HepG2 (cell line): Measurements from ENCODE around the gene TOB2. TPM values are rescaled to one million over a fixed set of nuclear protein-coding genes. Genes with fewer than 3 reads are reported as not detected.

Experiments used
- AHDC1 ChIP-seq: sonication (generic); formaldehyde crosslinking; IDR thresholded peaks from 2 replicates; pipeline ENCODE4 v1.5.1; 2020; ENCODE audit warnings: mild to moderate bottlenecking, missing genetic modification reagents, borderline replicate concordance
- ATF3 ChIP-seq: sonication (generic); formaldehyde crosslinking; IDR thresholded peaks from 2 replicates; pipeline ENCODE4 v1.4.0; 2020; ENCODE audit warnings: missing genetic modification reagents
- CREBL2 ChIP-seq: sonication (generic); formaldehyde crosslinking; IDR thresholded peaks from 2 replicates; pipeline ENCODE4 v1.8.1; 2023; ENCODE audit warnings: missing genetic modification reagents, mild to moderate bottlenecking, borderline replicate concordance
- FOXP4 ChIP-seq: sonication (generic); formaldehyde crosslinking; IDR thresholded peaks from 2 replicates; pipeline ENCODE4 v1.4.0; 2020; ENCODE audit warnings: missing genetic modification reagents
- HOXA7 ChIP-seq: sonication (generic); formaldehyde crosslinking; IDR thresholded peaks from 2 replicates; pipeline ENCODE4 v1.8.1; 2022; ENCODE audit warnings: mild to moderate bottlenecking, missing genetic modification reagents, moderate library complexity
- MLXIP ChIP-seq: sonication (generic); formaldehyde crosslinking; IDR thresholded peaks from 2 replicates; pipeline ENCODE4 v1.9.0; 2021; ENCODE audit warnings: missing genetic modification reagents, borderline replicate concordance
- MTA1 ChIP-seq: sonication (generic); formaldehyde crosslinking; IDR thresholded peaks from 2 replicates; pipeline ENCODE4 v1.4.0; 2020; ENCODE audit warnings: missing genetic modification reagents, mild to moderate bottlenecking, borderline replicate concordance
- MTERF4 ChIP-seq: sonication (generic); formaldehyde crosslinking; IDR thresholded peaks from 2 replicates; pipeline ENCODE4 v1.8.0; 2023; ENCODE audit warnings: mild to moderate bottlenecking, missing genetic modification reagents
- NFKB2 ChIP-seq: sonication (generic); formaldehyde crosslinking; IDR thresholded peaks from 2 replicates; pipeline ENCODE4 v1.4.0; 2020; ENCODE audit warnings: missing genetic modification reagents, borderline replicate concordance
- NPAS2 ChIP-seq: sonication (generic); formaldehyde crosslinking; IDR thresholded peaks from 2 replicates; pipeline ENCODE4 v1.8.0; 2022; ENCODE audit warnings: mild to moderate bottlenecking, missing genetic modification reagents, borderline replicate concordance
- RAD51 ChIP-seq: fragments of 450-650 bp; IDR thresholded peaks from 2 replicates; pipeline ENCODE4 v1.6.1; 2016; ENCODE audit warnings: borderline replicate concordance
- RFX5 ChIP-seq: IDR thresholded peaks from 2 replicates; pipeline ENCODE4 v1.6.1; 2011; ENCODE audit warnings: low read depth, low read length, improper control_type of control experiment
- ZMYM4 ChIP-seq: sonication (generic); formaldehyde crosslinking; IDR thresholded peaks from 2 replicates; pipeline ENCODE4 v1.8.1; 2023; ENCODE audit warnings: mild to moderate bottlenecking, missing genetic modification reagents
- ZNF20 ChIP-seq: sonication (generic); formaldehyde crosslinking; IDR thresholded peaks from 2 replicates; pipeline ENCODE4 v1.4.0; 2020; ENCODE audit warnings: mild to moderate bottlenecking, moderate library complexity, missing genetic modification reagents
- ZSCAN12 ChIP-seq: sonication (generic); formaldehyde crosslinking; IDR thresholded peaks from 2 replicates; pipeline ENCODE4 v1.9.0; 2021; ENCODE audit warnings: mild to moderate bottlenecking, missing genetic modification reagents
- ZSCAN9 ChIP-seq: IDR thresholded peaks from 2 replicates; pipeline ENCODE4 v1.6.1; 2016; ENCODE audit warnings: borderline replicate concordance
- polyA plus RNA-seq, 8 experiments: library from polyadenylated mRNA; depleted of rRNA in 3 of 8; stranded (reverse) in 7 of 8; unstranded in 1 of 8; fragments of >200 nt; fragmentation: Illumina TruSeq in 4 of 8; extraction: Trizol in 4 of 8; gene quantifications; 2 replicates each; pipeline versions ENCODE4 v1.2.1 to v1.2.3, GENCODE V29; 2011 to 2016; ENCODE audit warnings: low read depth in 4 of 8, missing spikeins in 1 of 8, mixed read lengths in 1 of 8; ENCODE audit not compliant: insufficient read depth in 1 of 8
- total RNA-seq, 5 experiments: library from RNA; depleted of rRNA; stranded (reverse); fragments of >200 nt; fragmentation: Illumina TruSeq; extraction: Trizol; gene quantifications; 2 replicates each; pipeline ENCODE4 v1.2.3, GENCODE V29; 2016; ENCODE audit warnings: low read depth in 1 of 5

TOB2 gene
- total and polyA plus RNA-seq, 2 of the 13 experiments (the other 11 are each of a cell fraction or from before 2014, with no cell fraction given), result 12.2 to 13.7 TPM

GRCh38 chr22:41401781-41402648, 44.6 kb downstream of the TOB2 start (continued):
- no peak for TF ChIP-seq MLXIP (CRISPR knock-in tag)
- no peak for TF ChIP-seq MTA1 (CRISPR knock-in tag)
- TF ChIP-seq ZSCAN9 (CRISPR knock-in tag), result no peak
- no peak for TF ChIP-seq MTERF4
- 0 out of 2 replicates have a peak, but pooled peaks have one; percentile 12 for TF ChIP-seq FOXP4 (CRISPR knock-in tag)
- TF ChIP-seq HOXA7, result no peak
- TF ChIP-seq NFKB2 (CRISPR knock-in tag), result no peak
- no peak for TF ChIP-seq CREBL2 (CRISPR knock-in tag)
- TF ChIP-seq AHDC1 (CRISPR knock-in tag), result no peak
- no peak for TF ChIP-seq NPAS2
- no peak for TF ChIP-seq ZNF20
- TF ChIP-seq ZSCAN12 (CRISPR knock-in tag), result no peak
- TF ChIP-seq RAD51, result no peak
- TF ChIP-seq RFX5, result peak; percentile 62; the same call in 1 of the 2 replicates
- TF ChIP-seq ZMYM4, result no peak
- no peak for TF ChIP-seq ATF3 (CRISPR knock-in tag)
